Iris pigment epithelial cell (primary cell): ENCODE measurements around the gene ARVCF.
"Not testable (repeated sequence)": the region's sequence is repeated elsewhere in the genome, so short reads cannot be mapped to it uniquely, and the experiment has no call there.

Experiments used
- DNase-seq: peaks from one replicate; pipeline ENCODE4 v3.0.0-alpha.2; 2011; ENCODE audit warnings: low read depth

Gene ARVCF

DNA sequence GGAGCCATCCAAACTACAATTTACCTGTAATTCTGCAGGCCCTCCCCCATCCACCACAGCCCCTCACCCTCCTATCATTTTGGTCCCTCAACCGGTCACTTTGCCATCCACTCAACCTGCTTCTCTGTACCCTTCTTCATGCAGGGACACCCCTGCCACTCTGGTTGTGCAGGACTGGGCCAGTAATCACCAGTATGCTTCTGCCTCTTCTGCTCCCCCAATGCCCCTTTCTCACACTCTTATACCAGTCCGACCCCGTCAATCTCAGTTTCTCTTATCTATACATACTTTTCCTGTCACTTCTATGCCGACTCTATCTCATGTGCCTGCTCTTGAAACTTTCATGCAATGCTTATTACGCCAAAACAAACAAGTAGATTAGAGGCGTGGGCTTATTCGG, 80.1 kb downstream of the ARVCF start:
- DNase-seq: no peak

DNA sequence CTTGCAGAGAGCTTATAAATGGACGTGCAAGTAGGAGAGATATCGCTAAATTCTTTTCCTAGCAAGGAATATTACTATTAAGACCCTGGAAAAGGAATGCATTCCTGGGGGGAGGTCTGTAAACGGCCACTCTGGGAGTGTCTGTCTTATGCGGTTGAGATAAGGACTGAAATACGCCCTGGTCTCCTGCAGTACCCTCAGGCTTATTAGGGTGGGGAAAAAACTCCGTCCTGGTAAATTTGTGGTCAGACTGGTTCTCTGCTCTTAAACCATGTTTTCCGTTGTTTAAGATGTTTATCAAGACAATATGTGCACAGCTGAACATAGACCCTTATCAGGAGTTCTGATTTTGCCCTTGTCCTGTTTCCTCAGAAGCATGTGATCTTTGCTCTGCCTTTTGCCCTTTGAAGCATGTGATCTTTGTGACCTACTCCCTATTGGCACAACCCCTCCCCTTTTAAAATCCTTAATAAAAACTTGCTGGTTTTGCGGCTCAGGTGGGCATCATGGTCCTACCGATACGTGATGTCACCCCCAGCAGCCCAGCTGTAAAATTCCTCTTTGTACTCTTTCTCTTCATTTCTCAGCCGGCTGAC, 81.4 kb downstream of the ARVCF start:
- DNase-seq: not testable (repeated sequence)

GRCh38 chr22:19933341-19934241, 83.0 kb downstream of the ARVCF start:
- no peak for DNase-seq

- DNase-seq: no peak
Observed at GRCh38 chr22:19932367-19933206, 84.0 kb downstream of the ARVCF start.

GRCh38 chr22:19931514-19931913, 85.1 kb downstream of the ARVCF start:
- DNase-seq: no peak

GRCh38 chr22:19930551-19931486, 85.8 kb downstream of the ARVCF start:
- no peak for DNase-seq

DNA sequence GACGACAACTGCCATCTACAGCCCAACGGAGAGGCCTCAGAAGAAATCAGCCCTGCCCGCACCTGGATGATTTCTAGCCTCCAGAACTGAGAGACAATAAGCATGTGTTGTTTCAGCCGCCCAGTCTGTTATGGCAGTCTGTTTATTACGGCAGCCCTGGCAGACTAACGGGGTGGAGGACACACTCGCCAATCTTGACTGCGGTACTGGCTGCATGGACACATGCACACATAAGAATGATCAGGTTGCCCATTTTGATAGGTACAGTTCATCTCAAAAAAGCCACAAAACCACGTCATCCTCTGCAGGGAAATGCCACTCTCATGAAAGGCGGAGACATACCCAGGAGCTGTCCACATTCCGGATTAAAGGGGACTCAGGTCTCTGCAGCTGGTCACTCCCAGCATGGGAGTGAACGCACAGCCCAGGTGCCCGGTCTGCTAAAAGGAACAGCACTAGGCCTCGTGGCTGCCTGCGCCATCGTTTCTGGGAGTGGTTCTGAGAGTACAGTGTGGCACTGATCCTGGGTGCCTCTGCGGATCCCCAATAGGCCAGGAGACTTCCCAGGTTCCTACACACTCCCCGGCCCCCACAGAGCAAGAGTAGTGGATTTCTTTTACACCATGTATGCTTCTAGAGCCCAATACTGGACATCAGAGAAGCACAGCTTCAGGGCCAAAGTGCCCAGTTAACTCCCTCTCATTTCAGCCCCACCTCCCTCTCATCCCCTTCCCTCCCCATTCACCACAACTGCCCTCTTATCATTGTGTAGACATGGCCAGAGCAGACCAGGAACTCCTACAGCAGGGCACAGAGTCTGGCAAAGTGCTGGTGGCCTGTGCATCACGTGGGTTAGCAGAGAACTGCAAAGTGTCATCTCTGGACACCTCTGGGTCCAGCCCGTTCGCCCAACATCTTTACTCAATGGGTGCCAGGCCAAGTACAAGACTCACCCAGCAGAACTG, 86.8 kb downstream of the ARVCF start:
- no peak for DNase-seq

- no peak for DNase-seq
Observed at GRCh38 chr22:19928207-19928606, 88.4 kb downstream of the ARVCF start.

DNA sequence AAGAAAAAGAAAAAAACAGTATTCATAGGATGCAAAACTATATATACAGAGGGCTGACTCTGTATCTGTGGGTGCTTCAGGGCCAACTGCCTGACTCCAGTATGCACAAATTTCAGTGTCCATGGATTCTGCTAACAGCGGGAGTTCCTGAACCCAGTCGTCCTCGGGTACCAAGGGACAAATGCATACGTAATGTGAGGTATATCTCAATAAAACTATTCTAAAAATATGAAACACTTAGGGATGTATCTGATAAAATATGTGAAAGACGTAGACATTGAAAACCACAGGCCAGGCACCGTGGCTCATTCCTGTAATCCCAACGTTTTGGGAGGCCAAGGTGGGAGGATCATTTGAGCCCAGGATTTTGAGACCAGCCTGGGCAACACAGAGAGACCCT, 88.9 kb downstream of the ARVCF start:
- DNase-seq: no peak

- DNase-seq: not testable (repeated sequence)
Observed at GRCh38 chr22:19926028-19926427, 90.6 kb downstream of the ARVCF start.

DNA sequence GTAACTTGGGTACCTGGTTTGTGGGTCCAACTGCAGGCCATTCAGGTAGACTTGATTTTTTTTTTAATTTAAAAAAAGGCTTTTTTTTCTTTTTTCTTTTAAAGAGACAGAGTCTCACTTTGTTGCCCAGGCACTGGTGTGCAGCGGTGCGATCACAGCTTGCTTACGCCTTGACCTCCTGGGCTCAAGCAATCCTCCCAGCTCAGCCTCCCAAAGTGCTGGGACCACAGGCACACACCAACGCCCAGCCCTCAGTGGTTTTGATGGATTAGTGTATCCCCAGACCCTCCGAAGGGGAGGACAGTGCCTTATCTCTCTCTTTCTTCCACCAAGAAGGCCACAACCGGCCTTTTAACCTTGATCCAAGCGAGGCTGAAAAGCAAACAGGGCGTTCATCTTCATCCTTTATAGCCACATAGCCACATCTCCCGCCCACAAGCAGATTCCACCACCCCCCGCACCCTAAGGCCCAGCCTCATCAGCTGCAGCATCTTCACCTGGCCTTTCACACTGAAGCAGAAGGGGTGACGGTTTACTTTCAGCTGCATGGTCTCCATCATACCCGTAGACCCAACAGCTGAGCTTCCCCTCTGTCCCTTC, 92.6 kb downstream of the ARVCF start:
- no peak for DNase-seq

DNA sequence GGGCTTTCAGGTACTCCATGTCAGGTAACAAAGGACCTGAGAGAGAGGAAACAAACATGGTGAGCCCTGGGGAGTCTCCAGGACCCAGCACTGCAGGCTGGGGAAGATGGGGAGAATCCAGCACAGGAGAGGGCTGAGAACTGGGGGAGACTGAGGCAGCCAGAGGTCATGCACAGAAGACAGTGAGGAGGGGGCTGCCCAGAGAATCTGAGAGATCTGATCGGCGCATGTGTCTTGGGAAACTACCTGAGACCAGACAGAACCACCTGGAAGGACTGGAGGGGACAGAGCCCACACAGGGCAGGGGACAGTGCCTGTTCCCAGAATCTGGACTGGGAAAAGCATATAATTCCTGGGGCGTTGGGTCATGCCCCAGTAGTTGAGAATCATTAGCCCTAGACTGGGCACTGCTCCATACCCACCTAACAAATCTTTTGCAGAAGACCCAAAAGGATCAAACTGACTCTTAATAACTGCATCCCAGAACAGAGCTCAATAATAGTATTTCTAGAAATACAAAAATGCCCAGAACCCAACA, 95.0 kb downstream of the ARVCF start:
- no peak for DNase-seq
